Panc1 (cell line): ENCODE data around the gene CDC45. TPM values are rescaled to one million over a fixed set of nuclear protein-coding genes. Genes with fewer than 3 reads are reported as not detected.

Source experiments
- ATAC-seq: fragments of 200-7000 bp; cut with Tn5 transposase; 2 replicates; pipeline ENCODE4 v1.9.1; 2020; ENCODE audit warnings: mild to moderate bottlenecking, moderate library complexity
- BruUV-seq: library from RNA; stranded (reverse); fragments of 400-500 nt; replicated peaks from 2 replicates; lab custom pipeline; 2021; lab: Mats Ljungman, UMichigan
- CTCF ChIA-PET: fragments of 300-600 bp; sonication (Branson Sonifier 250); formaldehyde crosslinking; loops from one replicate; lab custom pipeline; 2022; ENCODE audit warnings: antibody characterized with exemption; lab: Charles Lee
- POLR2A ChIA-PET: fragments of 300-600 bp; sonication (Branson Sonifier 250); formaldehyde crosslinking; loops from one replicate; lab custom pipeline; 2022; ENCODE audit warnings: antibody characterized with exemption; lab: Charles Lee
- DNase-seq: peaks from one replicate; pipeline ENCODE4 v3.0.0-alpha.2; 2010; ENCODE audit warnings: low read depth, low spot score
- H3K27ac ChIP-seq: 2 replicates; pipeline ENCODE4 v1.5.1; 2011; ENCODE audit warnings: mild to moderate bottlenecking, low read length, inconsistent platforms
- H3K27me3 ChIP-seq: fragments of 200-500 bp; sonication (Bioruptor generic); 2 replicates; pipeline ENCODE4 v1.6.0; 2014; ENCODE audit warnings: low read length, inconsistent platforms; ENCODE audit not compliant: control insufficient read depth, insufficient read depth
- H3K36me3 ChIP-seq: fragments of 200-500 bp; sonication (Bioruptor generic); 2 replicates; pipeline ENCODE4 v1.5.1; 2014; ENCODE audit warnings: inconsistent platforms, mild to moderate bottlenecking, low read length, moderate library complexity; ENCODE audit not compliant: control insufficient read depth, insufficient read depth
- H3K4me1 ChIP-seq: 2 replicates; pipeline ENCODE4 v1.5.1; 2011; ENCODE audit warnings: inconsistent platforms, mild to moderate bottlenecking, low read length, moderate library complexity; ENCODE audit not compliant: control insufficient read depth, insufficient read depth
- H3K4me3 ChIP-seq, 2 experiments: 2 replicates each; pipeline ENCODE4 v1.5.1; 2011 to 2012; ENCODE audit warnings: low read depth in 2 of 2, low read length in 2 of 2, mild to moderate bottlenecking in 2 of 2, inconsistent platforms in 1 of 2, moderate library complexity in 1 of 2
- H3K9me3 ChIP-seq: fragments of 200-500 bp; sonication (Bioruptor generic); 2 replicates; pipeline ENCODE4 v1.5.1; 2014; ENCODE audit warnings: low read depth, mild to moderate bottlenecking, inconsistent platforms, low read length, moderate library complexity; ENCODE audit not compliant: control insufficient read depth, insufficient read depth
- POLR2AphosphoS5 ChIP-seq: IDR thresholded peaks from 2 replicates; pipeline ENCODE4 v1.6.1; 2012; ENCODE audit warnings: mild to moderate bottlenecking, low read depth, low read length, moderate library complexity
- SIN3A ChIP-seq: IDR thresholded peaks from 2 replicates; pipeline ENCODE4 v1.6.1; 2012; ENCODE audit warnings: low read depth, mild to moderate bottlenecking, low read length, moderate library complexity, borderline replicate concordance; ENCODE audit not compliant: insufficient read depth
- TCF7L2 ChIP-seq: IDR thresholded peaks from 2 replicates; pipeline ENCODE4 v1.6.1; 2011; ENCODE audit warnings: mild to moderate bottlenecking, low read depth, low read length, inconsistent platforms
- in situ Hi-C: cut with HindIII; loops from 2 replicates; pipeline ENCODE4 v1.10.0; 2016; ENCODE audit warnings: low sequenced_read_pairs, low pct_unique_long_range_greater_than_20kb
- intact Hi-C: fragments of 100-400 bp; cut with micrococcal nuclease; formaldehyde crosslinking; loops from one replicate; pipeline ENCODE4 v1.10.0; 2022; ENCODE audit not compliant: unreplicated experiment
- total RNA-seq: library from RNA; stranded (reverse); gene quantifications from one replicate; pipeline ENCODE4 v1.2.1, GENCODE V29; 2021; ENCODE audit not compliant: unreplicated experiment
- TF ChIP-seq, protein P1 (sequence below), 2 experiments: IDR thresholded peaks; 2 replicates each; pipeline ENCODE4 v1.6.1; 2011 to 2012; ENCODE audit warnings: low read depth in 2 of 2, control low read depth in 1 of 2, low read length in 1 of 2, mild to moderate bottlenecking in 1 of 2, moderate library complexity in 1 of 2; ENCODE audit not compliant: insufficient read depth in 1 of 2
- TF ChIP-seq, protein P2 (sequence below): fragments of 450-650 bp; IDR thresholded peaks from 2 replicates; pipeline ENCODE4 v1.5.1; 2017; ENCODE audit warnings: mild to moderate bottlenecking

The CDC45 gene
- total RNA-seq, 1 experiment from 2014 or later: 26.1 TPM

- Histone ChIP-seq H3K36me3 (no peaks in the 10 kb centered on the region), H3K9me3 (no peaks in the 10 kb centered on the region), H3K27ac (no peak overlapping the region), H3K27me3 (no peaks in the 10 kb centered on the region), H3K4me1 (no peaks in the 10 kb centered on the region), H3K4me3 (no peak overlapping the region)
- BruUV-seq: no TSS peak
- intact Hi-C loops: loop anchor here (10.0 kb wide), 1 partner anchor 97 kb away; no protein-coding TSS in a partner anchor
- no peak for TF ChIP-seq POLR2AphosphoS5
- no peak for TF ChIP-seq SIN3A
- TF ChIP-seq, protein P1, sequence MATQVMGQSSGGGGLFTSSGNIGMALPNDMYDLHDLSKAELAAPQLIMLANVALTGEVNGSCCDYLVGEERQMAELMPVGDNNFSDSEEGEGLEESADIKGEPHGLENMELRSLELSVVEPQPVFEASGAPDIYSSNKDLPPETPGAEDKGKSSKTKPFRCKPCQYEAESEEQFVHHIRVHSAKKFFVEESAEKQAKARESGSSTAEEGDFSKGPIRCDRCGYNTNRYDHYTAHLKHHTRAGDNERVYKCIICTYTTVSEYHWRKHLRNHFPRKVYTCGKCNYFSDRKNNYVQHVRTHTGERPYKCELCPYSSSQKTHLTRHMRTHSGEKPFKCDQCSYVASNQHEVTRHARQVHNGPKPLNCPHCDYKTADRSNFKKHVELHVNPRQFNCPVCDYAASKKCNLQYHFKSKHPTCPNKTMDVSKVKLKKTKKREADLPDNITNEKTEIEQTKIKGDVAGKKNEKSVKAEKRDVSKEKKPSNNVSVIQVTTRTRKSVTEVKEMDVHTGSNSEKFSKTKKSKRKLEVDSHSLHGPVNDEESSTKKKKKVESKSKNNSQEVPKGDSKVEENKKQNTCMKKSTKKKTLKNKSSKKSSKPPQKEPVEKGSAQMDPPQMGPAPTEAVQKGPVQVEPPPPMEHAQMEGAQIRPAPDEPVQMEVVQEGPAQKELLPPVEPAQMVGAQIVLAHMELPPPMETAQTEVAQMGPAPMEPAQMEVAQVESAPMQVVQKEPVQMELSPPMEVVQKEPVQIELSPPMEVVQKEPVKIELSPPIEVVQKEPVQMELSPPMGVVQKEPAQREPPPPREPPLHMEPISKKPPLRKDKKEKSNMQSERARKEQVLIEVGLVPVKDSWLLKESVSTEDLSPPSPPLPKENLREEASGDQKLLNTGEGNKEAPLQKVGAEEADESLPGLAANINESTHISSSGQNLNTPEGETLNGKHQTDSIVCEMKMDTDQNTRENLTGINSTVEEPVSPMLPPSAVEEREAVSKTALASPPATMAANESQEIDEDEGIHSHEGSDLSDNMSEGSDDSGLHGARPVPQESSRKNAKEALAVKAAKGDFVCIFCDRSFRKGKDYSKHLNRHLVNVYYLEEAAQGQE (IDR thresholded peaks at IDR 0.05; ENCODE audit: insufficient read depth in 1 of 2, low read depth in 2 of 2, low read length in 1 of 2): no peak
- no peak for TF ChIP-seq TCF7L2
- TF ChIP-seq, protein P2, sequence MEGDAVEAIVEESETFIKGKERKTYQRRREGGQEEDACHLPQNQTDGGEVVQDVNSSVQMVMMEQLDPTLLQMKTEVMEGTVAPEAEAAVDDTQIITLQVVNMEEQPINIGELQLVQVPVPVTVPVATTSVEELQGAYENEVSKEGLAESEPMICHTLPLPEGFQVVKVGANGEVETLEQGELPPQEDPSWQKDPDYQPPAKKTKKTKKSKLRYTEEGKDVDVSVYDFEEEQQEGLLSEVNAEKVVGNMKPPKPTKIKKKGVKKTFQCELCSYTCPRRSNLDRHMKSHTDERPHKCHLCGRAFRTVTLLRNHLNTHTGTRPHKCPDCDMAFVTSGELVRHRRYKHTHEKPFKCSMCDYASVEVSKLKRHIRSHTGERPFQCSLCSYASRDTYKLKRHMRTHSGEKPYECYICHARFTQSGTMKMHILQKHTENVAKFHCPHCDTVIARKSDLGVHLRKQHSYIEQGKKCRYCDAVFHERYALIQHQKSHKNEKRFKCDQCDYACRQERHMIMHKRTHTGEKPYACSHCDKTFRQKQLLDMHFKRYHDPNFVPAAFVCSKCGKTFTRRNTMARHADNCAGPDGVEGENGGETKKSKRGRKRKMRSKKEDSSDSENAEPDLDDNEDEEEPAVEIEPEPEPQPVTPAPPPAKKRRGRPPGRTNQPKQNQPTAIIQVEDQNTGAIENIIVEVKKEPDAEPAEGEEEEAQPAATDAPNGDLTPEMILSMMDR: no peak
- DNase-seq (no peak), ATAC-seq (no peak)
- ChIA-PET CTCF (no interaction called here), POLR2A (no interaction called here)
- in situ Hi-C loops: no loop called here
Measured at GRCh38 chr22:19527861-19528417, 48.2 kb downstream of the CDC45 start.

DNA sequence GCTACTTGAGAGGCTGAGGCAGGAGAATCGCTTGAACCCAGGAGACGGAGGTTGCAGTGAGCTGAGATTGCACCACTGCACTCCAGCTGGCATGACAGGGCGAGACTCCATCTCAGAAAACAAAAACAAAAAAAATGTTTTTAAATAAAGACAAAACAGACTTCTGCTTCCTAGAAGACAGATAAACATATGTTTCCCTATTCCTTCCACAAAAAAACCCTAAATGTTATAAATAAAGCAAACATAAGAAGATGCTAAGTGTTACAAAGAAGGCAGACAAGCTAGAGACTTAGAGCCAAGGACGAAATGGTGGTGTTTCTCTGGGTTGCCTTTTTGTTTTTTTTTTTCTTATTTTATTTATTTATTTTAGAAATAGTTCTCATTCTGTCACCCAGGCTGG lies 50.1 kb downstream of the CDC45 start:
- no peaks in the 10 kb centered on the region for H3K36me3 ChIP-seq
- in situ Hi-C loops (no loop called here), intact Hi-C loops (loop anchor here (10.0 kb wide), 1 partner anchor 95 kb away; no protein-coding TSS in a partner anchor)
- H3K27ac ChIP-seq: no peak overlapping the region
- H3K27me3 ChIP-seq: no peaks in the 10 kb centered on the region
- TF ChIP-seq, protein P1 (IDR thresholded peaks at IDR 0.05; ENCODE audit: insufficient read depth in 1 of 2, low read depth in 2 of 2, low read length in 1 of 2): no peak
- TF ChIP-seq TCF7L2 (no peak), POLR2AphosphoS5 (no peak), SIN3A (no peak)
- TF ChIP-seq, protein P2: no peak
- ATAC-seq (no peak), DNase-seq (no peak)
- ChIA-PET POLR2A (no interaction called here), CTCF (interaction anchor here (0.6 kb wide), 1 partner anchor 135 kb away, joined by 3 read pairs; no protein-coding TSS in a partner anchor)
- no peaks in the 10 kb centered on the region for H3K9me3 ChIP-seq
- BruUV-seq: no TSS peak
- H3K4me3 ChIP-seq: no peak overlapping the region
- H3K4me1 ChIP-seq: no peaks in the 10 kb centered on the region
